Stomach (tissue), 4 donors: ENCODE results near the gene NELL1.

Source experiments
- CTCF ChIP-seq, 7 experiments: fragments of 450-650 bp in 4 of 7; fragments of 200-600 bp in 3 of 7; sonication (generic) in 3 of 7; IDR thresholded peaks; one replicate each; pipeline ENCODE4 v1.5.1; 2016 to 2019; ENCODE audit warnings: antibody characterized with exemption in 7 of 7, control low read depth in 2 of 7, mild to moderate bottlenecking in 1 of 7
- EP300 ChIP-seq: sonication (generic); formaldehyde crosslinking; IDR thresholded peaks from one replicate; pipeline ENCODE4 v1.6.1; 2017; ENCODE audit warnings: antibody characterized with exemption
- POLR2A ChIP-seq, 4 donors: fragments of 450-650 bp; IDR thresholded peaks; one replicate each; pipeline ENCODE4 v1.6.1; 2016; ENCODE audit warnings: antibody characterized with exemption in 4 of 4, control low read depth in 2 of 4, mild to moderate bottlenecking in 1 of 4, moderate library complexity in 1 of 4
- POLR2AphosphoS5 ChIP-seq, 3 donors: sonication (generic); formaldehyde crosslinking; IDR thresholded peaks; one replicate each; pipeline ENCODE4 v1.6.1; 2016; ENCODE audit warnings: antibody characterized with exemption in 3 of 3

- TF ChIP-seq POLR2AphosphoS5 (IDR thresholded peaks at IDR 0.05) (no peak), EP300 (no peak), CTCF (IDR thresholded peaks at IDR 0.05) (no peak), POLR2A (IDR thresholded peaks at IDR 0.05) (no peak)
Observed at GRCh38 chr11:20783220-20783619, 113.8 kb downstream of the NELL1 start.
